ENCODE results near the gene ADAM33. TPM values are rescaled to one million over a fixed set of nuclear protein-coding genes. Genes with fewer than 3 reads are reported as not detected.

Gene ADAM33
- total and polyA plus RNA-seq, 4 donors = 0.11 to 1.2 (median 0.60) TPM

- no peak for DNase-seq (ENCODE audit: low spot score)
- H3K9me3 ChIP-seq (ENCODE audit: control insufficient read depth in 4 of 4, low read length in 3 of 4) = no peaks in the 10 kb centered on the region
- no peak overlapping the region for H3K9ac ChIP-seq (ENCODE audit: low read depth in 1 of 2, low read length in 2 of 2)
- peaks cover 8 to 56% (median 31%) of the 10 kb centered on the region in 4 donors for H3K36me3 ChIP-seq (ENCODE audit: control insufficient read depth in 4 of 4, insufficient read depth in 3 of 4, low read depth in 1 of 4, low read length in 3 of 4)
- no peak for TF ChIP-seq EGR1 (IDR thresholded peaks at IDR 0.05; ENCODE audit: low read depth in 2 of 2)
- no peak for TF ChIP-seq ZBTB33 (IDR thresholded peaks at IDR 0.05)
- TF ChIP-seq RXRA (IDR thresholded peaks at IDR 0.05) = no peak
- H3K27me3 ChIP-seq (ENCODE audit: control insufficient read depth in 4 of 4, insufficient read depth in 4 of 4, low read length in 3 of 4) = no peaks in the 10 kb centered on the region
- 95% methylated on average over 9 of the region's 9 CpGs for WGBS
- H3K27ac ChIP-seq (ENCODE audit: low read depth in 1 of 2, low read length in 2 of 2) = no peak overlapping the region
- H3K4me3 ChIP-seq (ENCODE audit: low read depth in 1 of 3, low read length in 3 of 3) = no peak overlapping the region
- no peaks in the 10 kb centered on the region for H3K4me1 ChIP-seq (ENCODE audit: control insufficient read depth in 4 of 4, insufficient read depth in 4 of 4, low read length in 3 of 4)
Measured at GRCh38 chr20:3648951-3649350, 32.9 kb downstream of the ADAM33 start.

- Histone ChIP-seq H3K9ac (ENCODE audit: low read depth in 1 of 2, low read length in 2 of 2) (no peak overlapping the region), H3K27me3 (ENCODE audit: control insufficient read depth in 4 of 4, insufficient read depth in 4 of 4, low read length in 3 of 4) (no peaks in the 10 kb centered on the region), H3K36me3 (ENCODE audit: control insufficient read depth in 4 of 4, insufficient read depth in 3 of 4, low read depth in 1 of 4, low read length in 3 of 4) (peaks cover 8 to 64% (median 36%) of the 10 kb centered on the region in 4 donors), H3K27ac (ENCODE audit: low read depth in 1 of 2, low read length in 2 of 2) (no peak overlapping the region), H3K4me1 (ENCODE audit: control insufficient read depth in 4 of 4, insufficient read depth in 4 of 4, low read length in 3 of 4) (no peaks in the 10 kb centered on the region), H3K9me3 (ENCODE audit: control insufficient read depth in 4 of 4, low read length in 3 of 4) (no peaks in the 10 kb centered on the region), H3K4me3 (ENCODE audit: low read depth in 1 of 3, low read length in 3 of 3) (no peak overlapping the region)
- no peak for DNase-seq (ENCODE audit: low spot score)
- TF ChIP-seq NR2F2 (IDR thresholded peaks at IDR 0.05) (no peak), FOXA1 (IDR thresholded peaks at IDR 0.05) (no peak)
Measured at GRCh38 chr20:3647473-3647872, 34.3 kb downstream of the ADAM33 start.

DNA sequence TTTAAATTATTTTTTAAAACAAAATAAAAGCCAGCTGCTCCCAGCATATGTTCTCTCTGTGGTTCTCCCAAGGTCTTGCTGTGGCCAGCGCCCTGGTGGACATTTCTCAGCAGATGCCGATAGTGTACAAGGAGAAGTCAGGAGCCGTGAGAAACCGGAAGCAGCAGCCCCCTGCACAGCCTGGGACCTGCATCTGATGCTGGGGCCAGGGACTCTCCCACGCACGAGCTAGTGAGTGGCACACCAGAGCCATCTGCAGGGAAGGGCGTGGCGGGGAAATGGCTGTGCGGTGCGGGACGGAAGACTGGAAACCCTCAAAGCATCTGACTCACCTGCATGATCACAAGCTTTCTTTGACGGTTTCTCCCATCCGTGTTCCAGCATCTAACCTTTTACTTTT lies 35.2 kb downstream of the ADAM33 start:
- Histone ChIP-seq H3K4me3 (ENCODE audit: low read depth in 1 of 3, low read length in 3 of 3) (no peak overlapping the region), H3K27ac (ENCODE audit: low read depth in 1 of 2, low read length in 2 of 2) (no peak overlapping the region), H3K36me3 (ENCODE audit: control insufficient read depth in 4 of 4, insufficient read depth in 3 of 4, low read depth in 1 of 4, low read length in 3 of 4) (peaks cover 8 to 69% (median 38%) of the 10 kb centered on the region in 4 donors), H3K9me3 (ENCODE audit: control insufficient read depth in 4 of 4, low read length in 3 of 4) (no peaks in the 10 kb centered on the region), H3K9ac (ENCODE audit: low read depth in 1 of 2, low read length in 2 of 2) (no peak overlapping the region), H3K4me1 (ENCODE audit: control insufficient read depth in 4 of 4, insufficient read depth in 4 of 4, low read length in 3 of 4) (no peaks in the 10 kb centered on the region), H3K27me3 (ENCODE audit: control insufficient read depth in 4 of 4, insufficient read depth in 4 of 4, low read length in 3 of 4) (no peaks in the 10 kb centered on the region)
- no peak for TF ChIP-seq RXRA (IDR thresholded peaks at IDR 0.05)
- TF ChIP-seq NR2F2 (IDR thresholded peaks at IDR 0.05) = no peak
- no peak for TF ChIP-seq HNF4G (IDR thresholded peaks at IDR 0.05)
- TF ChIP-seq FOXA2 (IDR thresholded peaks at IDR 0.05) = no peak
- TF ChIP-seq REST (IDR thresholded peaks at IDR 0.05) = no peak
- no peak for TF ChIP-seq TAF1 (conservative IDR thresholded peaks at IDR 0.05)
- no peak for TF ChIP-seq EGR1 (IDR thresholded peaks at IDR 0.05; ENCODE audit: low read depth in 2 of 2)
- TF ChIP-seq RAD21 (IDR thresholded peaks at IDR 0.05) = no peak
- TF ChIP-seq FOXA1 (IDR thresholded peaks at IDR 0.05) = no peak
- no peak for TF ChIP-seq YY1 (IDR thresholded peaks at IDR 0.05)
- TF ChIP-seq, protein P1, sequence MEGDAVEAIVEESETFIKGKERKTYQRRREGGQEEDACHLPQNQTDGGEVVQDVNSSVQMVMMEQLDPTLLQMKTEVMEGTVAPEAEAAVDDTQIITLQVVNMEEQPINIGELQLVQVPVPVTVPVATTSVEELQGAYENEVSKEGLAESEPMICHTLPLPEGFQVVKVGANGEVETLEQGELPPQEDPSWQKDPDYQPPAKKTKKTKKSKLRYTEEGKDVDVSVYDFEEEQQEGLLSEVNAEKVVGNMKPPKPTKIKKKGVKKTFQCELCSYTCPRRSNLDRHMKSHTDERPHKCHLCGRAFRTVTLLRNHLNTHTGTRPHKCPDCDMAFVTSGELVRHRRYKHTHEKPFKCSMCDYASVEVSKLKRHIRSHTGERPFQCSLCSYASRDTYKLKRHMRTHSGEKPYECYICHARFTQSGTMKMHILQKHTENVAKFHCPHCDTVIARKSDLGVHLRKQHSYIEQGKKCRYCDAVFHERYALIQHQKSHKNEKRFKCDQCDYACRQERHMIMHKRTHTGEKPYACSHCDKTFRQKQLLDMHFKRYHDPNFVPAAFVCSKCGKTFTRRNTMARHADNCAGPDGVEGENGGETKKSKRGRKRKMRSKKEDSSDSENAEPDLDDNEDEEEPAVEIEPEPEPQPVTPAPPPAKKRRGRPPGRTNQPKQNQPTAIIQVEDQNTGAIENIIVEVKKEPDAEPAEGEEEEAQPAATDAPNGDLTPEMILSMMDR (IDR thresholded peaks at IDR 0.05; ENCODE audit: low read depth, low read length, missing input control) = no peak
- TF ChIP-seq, protein P2, sequence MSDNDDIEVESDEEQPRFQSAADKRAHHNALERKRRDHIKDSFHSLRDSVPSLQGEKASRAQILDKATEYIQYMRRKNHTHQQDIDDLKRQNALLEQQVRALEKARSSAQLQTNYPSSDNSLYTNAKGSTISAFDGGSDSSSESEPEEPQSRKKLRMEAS (IDR thresholded peaks at IDR 0.05) = no peak
- TF ChIP-seq HNF4A (conservative IDR thresholded peaks at IDR 0.05) = no peak
- TF ChIP-seq ZBTB33 (IDR thresholded peaks at IDR 0.05) = no peak
- DNase-seq (ENCODE audit: low spot score) = no peak
- WGBS = 93% methylated on average over 13 of the region's 13 CpGs
